PC-3 (cell line): Measurements from ENCODE around the gene DNM2. TPM values are rescaled to one million over a fixed set of nuclear protein-coding genes. Genes with fewer than 3 reads are reported as not detected.

Experiments
- ATAC-seq: fragments of 200-7000 bp; cut with Tn5 transposase; 2 replicates; pipeline ENCODE4 v1.9.1; 2020; ENCODE audit warnings: mild to moderate bottlenecking, moderate library complexity
- BruUV-seq: library from RNA; stranded (reverse); fragments of 400-500 nt; replicated peaks from 2 replicates; lab custom pipeline; 2021; lab: Mats Ljungman, UMichigan
- CTCF ChIA-PET: fragments of 300-600 bp; sonication (Branson Sonifier 250); formaldehyde crosslinking; loops from one replicate; lab custom pipeline; 2022; ENCODE audit warnings: antibody characterized with exemption; lab: Charles Lee
- POLR2A ChIA-PET: fragments of 300-600 bp; sonication (Branson Sonifier 250); formaldehyde crosslinking; loops from one replicate; lab custom pipeline; 2022; ENCODE audit warnings: antibody characterized with exemption; ENCODE audit not compliant: unreplicated experiment; lab: Charles Lee
- DNase-seq: peaks from one replicate; pipeline ENCODE4 v3.0.0-alpha.2; 2015
- H2AFZ ChIP-seq: fragments of 300-600 bp; sonication (generic); 2 replicates; pipeline ENCODE4 v1.6.0; 2016; ENCODE audit warnings: antibody characterized with exemption, low read length
- H3F3A ChIP-seq: fragments of 300-600 bp; sonication (generic); one replicate; pipeline ENCODE4 v1.6.0; 2017; ENCODE audit warnings: antibody characterized with exemption, low read length, control low read depth, mild to moderate bottlenecking; ENCODE audit not compliant: unreplicated experiment
- H3K27ac ChIP-seq: fragments of 300-600 bp; sonication (generic); 2 replicates; pipeline ENCODE4 v1.5.1; 2016; ENCODE audit warnings: mild to moderate bottlenecking, low read length
- H3K27me3 ChIP-seq: fragments of 300-600 bp; sonication (generic); 2 replicates; pipeline ENCODE4 v1.6.1; 2016; ENCODE audit warnings: low read length, mixed read lengths
- H3K36me3 ChIP-seq: fragments of 300-600 bp; sonication (generic); 2 replicates; pipeline ENCODE4 v1.6.1; 2016; ENCODE audit warnings: low read depth, mixed run types, low read length, mixed read lengths
- H3K4me1 ChIP-seq: fragments of 300-600 bp; sonication (generic); 2 replicates; pipeline ENCODE4 v1.5.1; 2016; ENCODE audit warnings: low read length; ENCODE audit not compliant: insufficient read depth
- H3K4me2 ChIP-seq: fragments of 300-600 bp; sonication (generic); 2 replicates; pipeline ENCODE4 v1.6.0; 2016; ENCODE audit warnings: low read length
- H3K4me3 ChIP-seq: fragments of 300-600 bp; sonication (generic); 2 replicates; pipeline ENCODE4 v1.5.1; 2016; ENCODE audit warnings: mild to moderate bottlenecking, low read length, mixed read lengths
- H3K79me2 ChIP-seq: fragments of 300-600 bp; sonication (generic); 2 replicates; pipeline ENCODE4 v1.6.1; 2017; ENCODE audit warnings: low read length, mixed read lengths
- H3K9ac ChIP-seq: fragments of 300-600 bp; sonication (generic); 2 replicates; pipeline ENCODE4 v1.6.0; 2016; ENCODE audit warnings: mild to moderate bottlenecking, low read length
- H3K9me2 ChIP-seq: fragments of 300-600 bp; sonication (generic); replicated peaks from 2 replicates; pipeline ENCODE4 v1.6.1; 2016; ENCODE audit warnings: mixed run types, low read length, mixed read lengths
- H3K9me3 ChIP-seq: fragments of 300-600 bp; sonication (generic); 2 replicates; pipeline ENCODE4 v1.6.1; 2016; ENCODE audit warnings: low read length, mixed read lengths
- H4K20me1 ChIP-seq: fragments of 300-600 bp; sonication (generic); 2 replicates; pipeline ENCODE4 v1.6.1; 2016; ENCODE audit warnings: low read length, mixed read lengths
- EZH2 ChIP-seq: fragments of 300-600 bp; sonication (generic); IDR thresholded peaks from one replicate; pipeline ENCODE4 v1.6.1; 2017; ENCODE audit warnings: antibody characterized with exemption, mild to moderate bottlenecking, low read length; ENCODE audit not compliant: unreplicated experiment
- EZH2phosphoT487 ChIP-seq: fragments of 300-600 bp; sonication (generic); IDR thresholded peaks from 2 replicates; pipeline ENCODE4 v1.6.1; 2018; ENCODE audit warnings: mild to moderate bottlenecking, antibody characterized with exemption, low read length, borderline replicate concordance
- intact Hi-C: fragments of 100-400 bp; cut with micrococcal nuclease; formaldehyde crosslinking; loops from 2 replicates; pipeline ENCODE4 v1.9.0; 2023
- total RNA-seq: library from RNA; depleted of rRNA; stranded (reverse); fragments of >200 nt; gene quantifications from 2 replicates; pipeline ENCODE4 v1.2.3, GENCODE V29; 2014
- TF ChIP-seq, protein P1 (sequence below): fragments of 300-600 bp; sonication (generic); conservative IDR thresholded peaks from 2 replicates; pipeline ENCODE4 v1.5.1; 2017; ENCODE audit warnings: antibody characterized with exemption, low read depth, mild to moderate bottlenecking, low read length

The DNM2 gene
- total RNA-seq, 1 experiment from 2014 or later, result 150 TPM

GRCh38 chr19:10725415-10725814 lies 7.5 kb downstream of the DNM2 start:
- Histone ChIP-seq H3K36me3 (no peaks in the 10 kb centered on the region), H3K9ac (no peak overlapping the region), H3K4me1 (no peaks in the 10 kb centered on the region), H4K20me1 (peaks cover 51% of the 10 kb centered on the region), H3F3A (no peaks in the 10 kb centered on the region), H3K27ac (no peak overlapping the region), H3K27me3 (no peaks in the 10 kb centered on the region), H3K9me3 (no peaks in the 10 kb centered on the region), H2AFZ (no peak overlapping the region), H3K9me2 (no peaks in the 10 kb centered on the region), H3K4me2 (no peak overlapping the region), H3K4me3 (no peak overlapping the region), H3K79me2 (peaks cover 98% of the 10 kb centered on the region)
- ChIA-PET POLR2A (no interaction called here), CTCF (no interaction called here)
- intact Hi-C loops, result no loop called here
- BruUV-seq, result no TSS peak
- DNase-seq (no peak), ATAC-seq (no peak)
- TF ChIP-seq EZH2 (no peak), EZH2phosphoT487 (no peak)
- TF ChIP-seq, protein P1, sequence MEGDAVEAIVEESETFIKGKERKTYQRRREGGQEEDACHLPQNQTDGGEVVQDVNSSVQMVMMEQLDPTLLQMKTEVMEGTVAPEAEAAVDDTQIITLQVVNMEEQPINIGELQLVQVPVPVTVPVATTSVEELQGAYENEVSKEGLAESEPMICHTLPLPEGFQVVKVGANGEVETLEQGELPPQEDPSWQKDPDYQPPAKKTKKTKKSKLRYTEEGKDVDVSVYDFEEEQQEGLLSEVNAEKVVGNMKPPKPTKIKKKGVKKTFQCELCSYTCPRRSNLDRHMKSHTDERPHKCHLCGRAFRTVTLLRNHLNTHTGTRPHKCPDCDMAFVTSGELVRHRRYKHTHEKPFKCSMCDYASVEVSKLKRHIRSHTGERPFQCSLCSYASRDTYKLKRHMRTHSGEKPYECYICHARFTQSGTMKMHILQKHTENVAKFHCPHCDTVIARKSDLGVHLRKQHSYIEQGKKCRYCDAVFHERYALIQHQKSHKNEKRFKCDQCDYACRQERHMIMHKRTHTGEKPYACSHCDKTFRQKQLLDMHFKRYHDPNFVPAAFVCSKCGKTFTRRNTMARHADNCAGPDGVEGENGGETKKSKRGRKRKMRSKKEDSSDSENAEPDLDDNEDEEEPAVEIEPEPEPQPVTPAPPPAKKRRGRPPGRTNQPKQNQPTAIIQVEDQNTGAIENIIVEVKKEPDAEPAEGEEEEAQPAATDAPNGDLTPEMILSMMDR, result no peak

- POLR2A ChIA-PET, result no interaction called here
- CTCF ChIA-PET, result no interaction called here
- TF ChIP-seq EZH2, result no peak
- no peak for TF ChIP-seq EZH2phosphoT487
- TF ChIP-seq, protein P1, result no peak
- H3K9ac ChIP-seq, result no peak overlapping the region
- no TSS peak for BruUV-seq
- peaks cover 50% of the 10 kb centered on the region for H4K20me1 ChIP-seq
- no peak overlapping the region for H3K4me2 ChIP-seq
- H3K27me3 ChIP-seq, result no peaks in the 10 kb centered on the region
- no peaks in the 10 kb centered on the region for H3F3A ChIP-seq
- no peaks in the 10 kb centered on the region for H3K36me3 ChIP-seq
- intact Hi-C loops, result no loop called here
- H3K27ac ChIP-seq, result no peak overlapping the region
- H3K4me1 ChIP-seq, result no peaks in the 10 kb centered on the region
- ATAC-seq, result no peak
- DNase-seq, result no peak
- H2AFZ ChIP-seq, result no peak overlapping the region
- no peaks in the 10 kb centered on the region for H3K9me3 ChIP-seq
- H3K9me2 ChIP-seq, result no peaks in the 10 kb centered on the region
- H3K4me3 ChIP-seq, result no peak overlapping the region
- peaks cover 98% of the 10 kb centered on the region for H3K79me2 ChIP-seq
Measured at GRCh38 chr19:10726268-10726667, 8.4 kb downstream of the DNM2 start.

- CTCF ChIA-PET, result no interaction called here
- H3K27ac ChIP-seq, result no peak overlapping the region
- no peaks in the 10 kb centered on the region for H3K36me3 ChIP-seq
Measured at GRCh38 chr19:10727685-10728201, 9.9 kb downstream of the DNM2 start.

More at GRCh38 chr19:10727685-10728201, 9.9 kb downstream of the DNM2 start:
- H2AFZ ChIP-seq, result no peak overlapping the region
- no peak overlapping the region for H3K4me2 ChIP-seq
- no peak overlapping the region for H3K9ac ChIP-seq
- no peaks in the 10 kb centered on the region for H3K9me3 ChIP-seq
- H3K4me1 ChIP-seq, result no peaks in the 10 kb centered on the region
- POLR2A ChIA-PET, result no interaction called here
- TF ChIP-seq, protein P1, result no peak
- no peak for TF ChIP-seq EZH2
- TF ChIP-seq EZH2phosphoT487, result no peak
- H3K27me3 ChIP-seq, result no peaks in the 10 kb centered on the region
- ATAC-seq (no peak), DNase-seq (no peak)
- BruUV-seq, result no TSS peak
- intact Hi-C loops, result no loop called here
- no peaks in the 10 kb centered on the region for H3K9me2 ChIP-seq
- H3F3A ChIP-seq, result no peaks in the 10 kb centered on the region
- H3K4me3 ChIP-seq, result no peak overlapping the region
- peaks cover 40% of the 10 kb centered on the region; the same call in 1 of the 2 replicates for H4K20me1 ChIP-seq
- H3K79me2 ChIP-seq, result peaks cover 97% of the 10 kb centered on the region
